HEK293 (cell line): ENCODE data around the gene NHERF2.

Experiments used
- CTCF ChIA-PET: fragments of 350-600 bp; formaldehyde crosslinking; extraction: SDS; loops from one replicate; lab custom pipeline; 2021; ENCODE audit warnings: antibody characterized with exemption; lab: Yijun Ruan, JAX
- POLR2A ChIA-PET: fragments of 300-600 bp; formaldehyde crosslinking; extraction: SDS; loops from one replicate; lab custom pipeline; 2020; ENCODE audit warnings: antibody characterized with exemption, inconsistent platforms; lab: Yijun Ruan, JAX
- H3K27ac ChIP-seq: fragments of 200-500 bp; sonication (Bioruptor generic); 2 replicates; pipeline ENCODE4 v1.5.1; 2014; ENCODE audit warnings: low read depth, low read length, control low read depth, inconsistent platforms; ENCODE audit errors: extremely low read depth
- H3K36me3 ChIP-seq, 2 experiments: fragments of 200-500 bp in 1 of 2; sonication (Bioruptor generic) in 1 of 2; 1 replicate in 1 of 2; 2 replicates in 1 of 2; pipeline ENCODE4 v1.5.1; 2014 to 2017; ENCODE audit warnings: inconsistent platforms in 2 of 2, low read length in 2 of 2; ENCODE audit not compliant: control insufficient read depth in 2 of 2, insufficient read depth in 1 of 2
- H3K4me1 ChIP-seq: fragments of 200-500 bp; sonication (Bioruptor generic); 2 replicates; pipeline ENCODE4 v1.5.1; 2014; ENCODE audit warnings: mild to moderate bottlenecking, low read length, inconsistent platforms; ENCODE audit not compliant: control insufficient read depth, insufficient read depth
- H3K4me3 ChIP-seq: 2 replicates; pipeline ENCODE4 v1.5.1; 2011; ENCODE audit warnings: low read depth, mild to moderate bottlenecking, control low read depth, low read length, moderate library complexity
- H3K9me3 ChIP-seq: fragments of 200-500 bp; sonication (Bioruptor generic); 2 replicates; pipeline ENCODE4 v1.5.1; 2014; ENCODE audit warnings: low read depth, low read length, inconsistent platforms; ENCODE audit not compliant: control insufficient read depth, insufficient read depth
- BCL11A ChIP-seq: fragments of 450-650 bp; formaldehyde crosslinking; IDR thresholded peaks from 2 replicates; pipeline ENCODE4 v1.5.1; 2016; ENCODE audit warnings: low read depth, missing biosample characterization, missing genetic modification characterization
- GLI2 ChIP-seq: fragments of 450-650 bp; formaldehyde crosslinking; IDR thresholded peaks from 2 replicates; pipeline ENCODE4; 2017; ENCODE audit warnings: missing biosample characterization, missing genetic modification characterization, low read depth, borderline replicate concordance
- HOXA7 ChIP-seq: sonication (generic); formaldehyde crosslinking; IDR thresholded peaks from 2 replicates; pipeline ENCODE4 v1.8.1; 2022; ENCODE audit warnings: missing genetic modification reagents, borderline replicate concordance
- KLF8 ChIP-seq: fragments of 450-650 bp; formaldehyde crosslinking; IDR thresholded peaks from 2 replicates; pipeline ENCODE4 v1.5.1; 2016; ENCODE audit warnings: missing biosample characterization, missing genetic modification characterization
- PRDM1 ChIP-seq: fragments of 450-650 bp; formaldehyde crosslinking; IDR thresholded peaks from 2 replicates; pipeline ENCODE4; 2016; ENCODE audit warnings: missing biosample characterization, missing genetic modification characterization
- YY2 ChIP-seq: fragments of 450-650 bp; formaldehyde crosslinking; IDR thresholded peaks from 2 replicates; pipeline ENCODE4 v1.5.1; 2016; ENCODE audit warnings: missing biosample characterization, missing genetic modification characterization
- ZNF311 ChIP-seq: fragments of 450-650 bp; formaldehyde crosslinking; IDR thresholded peaks from 2 replicates; pipeline ENCODE4 v1.5.1; 2017; ENCODE audit warnings: missing biosample characterization, missing genetic modification characterization, borderline replicate concordance
- ZNF473 ChIP-seq: fragments of 450-650 bp; formaldehyde crosslinking; IDR thresholded peaks from 2 replicates; pipeline ENCODE4 v1.5.1; 2017; ENCODE audit warnings: missing biosample characterization, missing genetic modification characterization
- ZNF521 ChIP-seq: fragments of 450-650 bp; formaldehyde crosslinking; IDR thresholded peaks from 2 replicates; pipeline ENCODE4 v1.5.1; 2017; ENCODE audit warnings: missing biosample characterization, mild to moderate bottlenecking, missing genetic modification characterization
- ZNF544 ChIP-seq: fragments of 450-650 bp; formaldehyde crosslinking; IDR thresholded peaks from 2 replicates; pipeline ENCODE4 v1.5.0; 2017; ENCODE audit warnings: missing biosample characterization, missing genetic modification characterization
- ZNF558 ChIP-seq: fragments of 450-650 bp; formaldehyde crosslinking; IDR thresholded peaks from 2 replicates; pipeline ENCODE4 v1.5.1; 2016; ENCODE audit warnings: missing biosample characterization, missing genetic modification characterization
- ZNF571 ChIP-seq: fragments of 450-650 bp; formaldehyde crosslinking; IDR thresholded peaks from 2 replicates; pipeline ENCODE4 v1.5.0; 2017; ENCODE audit warnings: missing biosample characterization, missing genetic modification characterization
- ZNF660 ChIP-seq: fragments of 450-650 bp; IDR thresholded peaks from 2 replicates; pipeline ENCODE4 v1.5.1; 2018; ENCODE audit warnings: missing biosample characterization, mild to moderate bottlenecking, missing genetic modification characterization
- ZNF777 ChIP-seq: fragments of 450-650 bp; formaldehyde crosslinking; IDR thresholded peaks from 2 replicates; pipeline ENCODE4 v1.5.1; 2017; ENCODE audit warnings: missing biosample characterization, missing genetic modification characterization, borderline replicate concordance
- ZSCAN30 ChIP-seq: fragments of 450-650 bp; IDR thresholded peaks from 2 replicates; pipeline ENCODE4 v1.5.1; 2018; ENCODE audit warnings: missing biosample characterization, mild to moderate bottlenecking, missing genetic modification characterization, moderate library complexity
- TF ChIP-seq, protein P1 (sequence below): fragments of 450-650 bp; IDR thresholded peaks from 2 replicates; pipeline ENCODE4 v1.5.1; 2018; ENCODE audit warnings: missing biosample characterization, mild to moderate bottlenecking, missing genetic modification characterization
- TF ChIP-seq, protein P2 (sequence below): fragments of 450-650 bp; formaldehyde crosslinking; IDR thresholded peaks from 2 replicates; pipeline ENCODE4 v1.5.1; 2016; ENCODE audit warnings: missing biosample characterization, missing genetic modification characterization
- TF ChIP-seq, protein P3 (sequence below): fragments of 450-650 bp; formaldehyde crosslinking; IDR thresholded peaks from 2 replicates; pipeline ENCODE4 v1.5.1; 2016; ENCODE audit warnings: missing biosample characterization, missing genetic modification characterization, low read depth
- TF ChIP-seq, protein P4 (sequence below): fragments of 450-650 bp; formaldehyde crosslinking; IDR thresholded peaks from 2 replicates; pipeline ENCODE4 v1.5.1; 2016; ENCODE audit warnings: missing biosample characterization, missing genetic modification characterization

Gene NHERF2

DNA sequence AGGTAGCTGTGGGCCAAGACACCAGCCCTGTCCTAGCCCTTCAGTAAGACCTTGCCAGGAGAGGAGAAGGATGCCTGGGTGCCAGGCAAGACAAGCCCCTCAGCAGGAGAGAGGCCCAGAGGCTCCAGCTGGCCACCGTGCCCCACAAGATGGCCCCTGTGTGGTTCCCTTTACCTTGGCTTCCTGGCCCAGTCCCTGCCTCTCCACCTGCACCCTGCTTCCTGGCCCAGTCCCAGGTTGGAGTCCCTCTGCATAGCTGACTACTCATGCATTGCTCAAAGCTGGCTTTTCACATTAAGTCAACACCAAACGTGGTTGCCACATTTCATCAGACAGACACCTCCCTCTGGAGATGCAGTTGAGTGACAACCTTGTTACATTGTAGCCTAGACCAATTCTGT lies 33.0 kb upstream of the NHERF2 start:
- Histone ChIP-seq H3K36me3 (peaks cover 0 to 22% of the 10 kb centered on the region in 2 experiments; a peak in 2 of 3 replicates), H3K4me3 (no peak overlapping the region), H3K4me1 (peaks cover 3% of the 10 kb centered on the region), H3K9me3 (no peaks in the 10 kb centered on the region), H3K27ac (no peak overlapping the region)
- TF ChIP-seq, protein P1, sequence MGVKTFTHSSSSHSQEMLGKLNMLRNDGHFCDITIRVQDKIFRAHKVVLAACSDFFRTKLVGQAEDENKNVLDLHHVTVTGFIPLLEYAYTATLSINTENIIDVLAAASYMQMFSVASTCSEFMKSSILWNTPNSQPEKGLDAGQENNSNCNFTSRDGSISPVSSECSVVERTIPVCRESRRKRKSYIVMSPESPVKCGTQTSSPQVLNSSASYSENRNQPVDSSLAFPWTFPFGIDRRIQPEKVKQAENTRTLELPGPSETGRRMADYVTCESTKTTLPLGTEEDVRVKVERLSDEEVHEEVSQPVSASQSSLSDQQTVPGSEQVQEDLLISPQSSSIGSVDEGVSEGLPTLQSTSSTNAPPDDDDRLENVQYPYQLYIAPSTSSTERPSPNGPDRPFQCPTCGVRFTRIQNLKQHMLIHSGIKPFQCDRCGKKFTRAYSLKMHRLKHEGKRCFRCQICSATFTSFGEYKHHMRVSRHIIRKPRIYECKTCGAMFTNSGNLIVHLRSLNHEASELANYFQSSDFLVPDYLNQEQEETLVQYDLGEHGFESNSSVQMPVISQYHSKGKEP, result peak; percentile 61; the same call in 1 of the 2 replicates
- no peak for TF ChIP-seq ZNF311 (tag by site-specific recombination)
- TF ChIP-seq HOXA7, result no peak
- TF ChIP-seq, protein P2, sequence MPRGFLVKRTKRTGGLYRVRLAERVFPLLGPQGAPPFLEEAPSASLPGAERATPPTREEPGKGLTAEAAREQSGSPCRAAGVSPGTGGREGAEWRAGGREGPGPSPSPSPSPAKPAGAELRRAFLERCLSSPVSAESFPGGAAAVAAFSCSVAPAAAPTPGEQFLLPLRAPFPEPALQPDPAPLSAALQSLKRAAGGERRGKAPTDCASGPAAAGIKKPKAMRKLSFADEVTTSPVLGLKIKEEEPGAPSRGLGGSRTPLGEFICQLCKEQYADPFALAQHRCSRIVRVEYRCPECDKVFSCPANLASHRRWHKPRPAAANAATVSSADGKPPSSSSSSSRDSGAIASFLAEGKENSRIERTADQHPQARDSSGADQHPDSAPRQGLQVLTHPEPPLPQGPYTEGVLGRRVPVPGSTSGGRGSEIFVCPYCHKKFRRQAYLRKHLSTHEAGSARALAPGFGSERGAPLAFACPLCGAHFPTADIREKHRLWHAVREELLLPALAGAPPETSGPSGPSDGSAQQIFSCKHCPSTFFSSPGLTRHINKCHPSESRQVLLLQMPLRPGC (tag by site-specific recombination), result no peak
- no peak for TF ChIP-seq ZNF473
- TF ChIP-seq YY2 (tag by site-specific recombination), result no peak
- TF ChIP-seq GLI2 (tag by site-specific recombination), result no peak
- no peak for TF ChIP-seq ZNF777 (tag by site-specific recombination)
- no peak for TF ChIP-seq ZNF571
- TF ChIP-seq ZNF544 (tag by site-specific recombination), result no peak
- TF ChIP-seq PRDM1 (tag by site-specific recombination), result no peak
- TF ChIP-seq, protein P3, sequence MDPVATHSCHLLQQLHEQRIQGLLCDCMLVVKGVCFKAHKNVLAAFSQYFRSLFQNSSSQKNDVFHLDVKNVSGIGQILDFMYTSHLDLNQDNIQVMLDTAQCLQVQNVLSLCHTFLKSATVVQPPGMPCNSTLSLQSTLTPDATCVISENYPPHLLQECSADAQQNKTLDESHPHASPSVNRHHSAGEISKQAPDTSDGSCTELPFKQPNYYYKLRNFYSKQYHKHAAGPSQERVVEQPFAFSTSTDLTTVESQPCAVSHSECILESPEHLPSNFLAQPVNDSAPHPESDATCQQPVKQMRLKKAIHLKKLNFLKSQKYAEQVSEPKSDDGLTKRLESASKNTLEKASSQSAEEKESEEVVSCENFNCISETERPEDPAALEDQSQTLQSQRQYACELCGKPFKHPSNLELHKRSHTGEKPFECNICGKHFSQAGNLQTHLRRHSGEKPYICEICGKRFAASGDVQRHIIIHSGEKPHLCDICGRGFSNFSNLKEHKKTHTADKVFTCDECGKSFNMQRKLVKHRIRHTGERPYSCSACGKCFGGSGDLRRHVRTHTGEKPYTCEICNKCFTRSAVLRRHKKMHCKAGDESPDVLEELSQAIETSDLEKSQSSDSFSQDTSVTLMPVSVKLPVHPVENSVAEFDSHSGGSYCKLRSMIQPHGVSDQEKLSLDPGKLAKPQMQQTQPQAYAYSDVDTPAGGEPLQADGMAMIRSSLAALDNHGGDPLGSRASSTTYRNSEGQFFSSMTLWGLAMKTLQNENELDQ, result no peak
- peak; percentile 25; the same call in 1 of the 2 replicates for TF ChIP-seq KLF8 (tag by site-specific recombination)
- no peak for TF ChIP-seq BCL11A
- TF ChIP-seq ZNF521 (tag by site-specific recombination), result no peak
- TF ChIP-seq ZSCAN30 (tag by site-specific recombination), result no peak
- TF ChIP-seq, protein P4, sequence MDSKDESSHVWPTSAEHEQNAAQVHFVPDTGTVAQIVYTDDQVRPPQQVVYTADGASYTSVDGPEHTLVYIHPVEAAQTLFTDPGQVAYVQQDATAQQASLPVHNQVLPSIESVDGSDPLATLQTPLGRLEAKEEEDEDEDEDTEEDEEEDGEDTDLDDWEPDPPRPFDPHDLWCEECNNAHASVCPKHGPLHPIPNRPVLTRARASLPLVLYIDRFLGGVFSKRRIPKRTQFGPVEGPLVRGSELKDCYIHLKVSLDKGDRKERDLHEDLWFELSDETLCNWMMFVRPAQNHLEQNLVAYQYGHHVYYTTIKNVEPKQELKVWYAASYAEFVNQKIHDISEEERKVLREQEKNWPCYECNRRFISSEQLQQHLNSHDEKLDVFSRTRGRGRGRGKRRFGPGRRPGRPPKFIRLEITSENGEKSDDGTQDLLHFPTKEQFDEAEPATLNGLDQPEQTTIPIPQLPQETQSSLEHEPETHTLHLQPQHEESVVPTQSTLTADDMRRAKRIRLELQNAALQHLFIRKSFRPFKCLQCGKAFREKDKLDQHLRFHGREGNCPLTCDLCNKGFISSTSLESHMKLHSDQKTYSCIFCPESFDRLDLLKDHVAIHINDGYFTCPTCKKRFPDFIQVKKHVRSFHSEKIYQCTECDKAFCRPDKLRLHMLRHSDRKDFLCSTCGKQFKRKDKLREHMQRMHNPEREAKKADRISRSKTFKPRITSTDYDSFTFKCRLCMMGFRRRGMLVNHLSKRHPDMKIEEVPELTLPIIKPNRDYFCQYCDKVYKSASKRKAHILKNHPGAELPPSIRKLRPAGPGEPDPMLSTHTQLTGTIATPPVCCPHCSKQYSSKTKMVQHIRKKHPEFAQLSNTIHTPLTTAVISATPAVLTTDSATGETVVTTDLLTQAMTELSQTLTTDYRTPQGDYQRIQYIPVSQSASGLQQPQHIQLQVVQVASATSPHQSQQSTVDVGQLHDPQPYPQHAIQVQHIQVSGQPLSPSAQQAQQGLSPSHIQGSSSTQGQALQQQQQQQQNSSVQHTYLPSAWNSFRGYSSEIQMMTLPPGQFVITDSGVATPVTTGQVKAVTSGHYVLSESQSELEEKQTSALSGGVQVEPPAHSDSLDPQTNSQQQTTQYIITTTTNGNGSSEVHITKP (tag by site-specific recombination), result 0 out of 2 replicates have a peak, but pooled peaks have one; percentile 6
- no peak for TF ChIP-seq ZNF660 (tag by site-specific recombination)
- no peak for TF ChIP-seq ZNF558 (tag by site-specific recombination)
- TF ChIP-seq, all 188 proteins: peak for 3
- ChIA-PET POLR2A (interaction anchor here (0.8 to 1.7 kb wide), 4 partner anchors 10 to 162 kb away, joined by 3 to 6 read pairs (median 4); partner anchors contain the start of genes RPS2 and TRAF7), CTCF (interaction anchor here (0.8 to 3.8 kb wide), 3 partner anchors 9 to 22 kb away, joined by 3 to 39 read pairs (median 3); no protein-coding TSS in a partner anchor)
